K562 (cell line): ENCODE data around the gene LRRC3. TPM values are rescaled to one million over a fixed set of nuclear protein-coding genes. Genes with fewer than 3 reads are reported as not detected.

Experiments used
- ATAC-seq: fragments of 200-7000 bp; cut with Tn5 transposase; 3 replicates; pipeline ENCODE4 v1.9.1; 2020; ENCODE audit warnings: moderate library complexity
- BruUV-seq: library from RNA; stranded (reverse); fragments of 400-500 nt; replicated peaks from 2 replicates; lab custom pipeline; 2021; lab: Mats Ljungman, UMichigan
- CTCF ChIA-PET: fragments of 300-600 bp; formaldehyde crosslinking; extraction: SDS; loops from one replicate; lab custom pipeline; 2021; ENCODE audit warnings: low intra/inter-chr PET ratio; lab: Yijun Ruan, JAX
- POLR2A ChIA-PET: fragments of 300-600, 350-650 bp; sonication (Branson Sonifier 250); formaldehyde crosslinking; extraction: SDS; loops from one replicate; lab custom pipeline; 2021; ENCODE audit warnings: antibody characterized with exemption, inconsistent platforms; lab: Yijun Ruan, JAX
- DNase-seq, 4 experiments: peaks; one replicate each; pipeline versions ENCODE4 v3.0.0 to v3.0.0-alpha.2; 2011 to 2018; ENCODE audit warnings: low spot score in 3 of 4, mixed read lengths in 3 of 4; ENCODE audit errors: extremely low read depth in 1 of 4
- FAIRE-seq: peaks from 2 replicates; lab custom pipeline; 2011; peaks lifted over from hg19 to GRCh38; lab: Jason Lieb, UNC
- H2AFZ ChIP-seq: 2 replicates; pipeline ENCODE4 v1.6.0; 2011; ENCODE audit warnings: low read depth, low read length, control low read depth, inconsistent platforms
- H3K27ac ChIP-seq: fragments of 200-600 bp; 3 replicates; pipeline ENCODE4 v1.8.0; 2011; ENCODE audit warnings: low read depth, mild to moderate bottlenecking, control low read depth, inconsistent platforms, low read length, moderate library complexity, mixed read lengths; ENCODE audit errors: extremely low read depth
- H3K27me3 ChIP-seq, 2 experiments: fragments of 300-600 bp in 1 of 2; 2 replicates in 1 of 2; 3 replicates in 1 of 2; pipeline versions ENCODE4 v1.6.0 to v1.8.0; 2011; ENCODE audit warnings: inconsistent platforms in 2 of 2, low read length in 2 of 2, mild to moderate bottlenecking in 1 of 2, mixed read lengths in 1 of 2, moderate library complexity in 1 of 2; ENCODE audit not compliant: control insufficient read depth in 2 of 2, insufficient read depth in 2 of 2
- H3K36me3 ChIP-seq: fragments of 300-600 bp; 3 replicates; pipeline ENCODE4 v1.8.0; 2011; ENCODE audit warnings: mild to moderate bottlenecking, low read length, inconsistent platforms; ENCODE audit not compliant: control insufficient read depth, insufficient read depth
- H3K4me1 ChIP-seq, 2 experiments: fragments of 200-600 bp in 1 of 2; replicated peaks in 1 of 2; 2 replicates in 1 of 2; 3 replicates in 1 of 2; pipeline versions ENCODE4 v1.5.1 to v1.8.0; 2011; ENCODE audit warnings: inconsistent platforms in 2 of 2, low read length in 2 of 2, mild to moderate bottlenecking in 1 of 2, mixed read lengths in 1 of 2, moderate library complexity in 1 of 2; ENCODE audit not compliant: control insufficient read depth in 2 of 2, insufficient read depth in 2 of 2
- H3K4me2 ChIP-seq: 2 replicates; pipeline ENCODE4 v1.6.1; 2011; ENCODE audit warnings: low read length, control low read depth, inconsistent platforms, mixed read lengths; ENCODE audit not compliant: insufficient read depth
- H3K4me3 ChIP-seq: fragments of 200-600 bp; sonication (generic), shearing (Covaris generic); 2 replicates; pipeline ENCODE4 v1.5.1; 2016; ENCODE audit warnings: control low read depth, inconsistent platforms
- H3K79me2 ChIP-seq: fragments of 200-600 bp; 3 replicates; pipeline ENCODE4 v1.8.0; 2011; ENCODE audit warnings: low read length, inconsistent platforms; ENCODE audit not compliant: control insufficient read depth, insufficient read depth
- H3K9ac ChIP-seq, 2 experiments: 2 replicates each; pipeline versions ENCODE4 v1.6.0 to v1.6.1; 2011; ENCODE audit warnings: low read depth in 2 of 2, low read length in 2 of 2, control low read depth in 1 of 2, inconsistent platforms in 1 of 2, mild to moderate bottlenecking in 1 of 2, mixed read lengths in 1 of 2; ENCODE audit not compliant: insufficient read depth in 1 of 2
- H3K9me1 ChIP-seq: one replicate; pipeline ENCODE4 v1.6.0; 2011; ENCODE audit warnings: inconsistent platforms, mild to moderate bottlenecking, low read length, moderate library complexity; ENCODE audit not compliant: control insufficient read depth, insufficient read depth
- H3K9me3 ChIP-seq: replicated peaks from 2 replicates; pipeline ENCODE4 v1.5.1; 2011; ENCODE audit warnings: low read depth, low read length, inconsistent platforms; ENCODE audit not compliant: control insufficient read depth, insufficient read depth
- H4K20me1 ChIP-seq: replicated peaks from 2 replicates; pipeline ENCODE4 v1.6.1; 2011; ENCODE audit warnings: low read length, inconsistent platforms, mixed read lengths; ENCODE audit not compliant: control insufficient read depth, insufficient read depth
- CSDE1 ChIP-seq, 2 experiments: fragments of 450-650 bp; IDR thresholded peaks; 2 replicates each; pipeline ENCODE4 v1.6.1; 2016; ENCODE audit warnings: mild to moderate bottlenecking in 1 of 2
- ELF2 ChIP-seq: fragments of 250-450 bp; sonication (Bioruptor Pico); IDR thresholded peaks from 2 replicates; pipeline ENCODE4 v1.5.0; 2021; ENCODE audit warnings: mild to moderate bottlenecking
- KAT8 ChIP-seq: fragments of 450-650 bp; IDR thresholded peaks from 2 replicates; pipeline ENCODE4 v1.6.1; 2016; ENCODE audit warnings: low read depth, mild to moderate bottlenecking
- OTX1 ChIP-seq: fragments of 450-650 bp; formaldehyde crosslinking; IDR thresholded peaks from 2 replicates; pipeline ENCODE4 v1.4.0; 2022; ENCODE audit warnings: mild to moderate bottlenecking
- RBBP5 ChIP-seq: fragments of 200-600 bp; sonication (generic); IDR thresholded peaks from 2 replicates; pipeline ENCODE4 v1.6.1; 2012; ENCODE audit warnings: borderline replicate concordance, mild to moderate bottlenecking, low read length, control low read depth, inconsistent platforms; ENCODE audit not compliant: insufficient read depth, poor library complexity, severe bottlenecking
- ZBTB49 ChIP-seq: sonication (generic); formaldehyde crosslinking; IDR thresholded peaks from 2 replicates; pipeline ENCODE4 v1.8.0; 2022; ENCODE audit warnings: missing genetic modification reagents, mild to moderate bottlenecking, borderline replicate concordance
- ZNF212 ChIP-seq: fragments of 450-650 bp; formaldehyde crosslinking; IDR thresholded peaks from 2 replicates; pipeline ENCODE4 v1.4.0; 2020; ENCODE audit warnings: mild to moderate bottlenecking
- ZNF444 ChIP-seq: fragments of 250-450 bp; sonication (Bioruptor Pico); IDR thresholded peaks from 2 replicates; pipeline ENCODE4 v1.4.0; 2020; ENCODE audit warnings: mild to moderate bottlenecking, moderate library complexity
- ZNF589 ChIP-seq: fragments of 200-800 bp; sonication (Bioruptor generic); IDR thresholded peaks from 2 replicates; pipeline ENCODE4 v1.6.1; 2016; ENCODE audit warnings: low read depth, missing genetic modification characterization, missing compliant biosample characterization
- ZNF592 ChIP-seq: fragments of 450-650 bp; IDR thresholded peaks from 2 replicates; pipeline ENCODE4 v1.6.1; 2017; ENCODE audit warnings: antibody characterized with exemption, mild to moderate bottlenecking
- WGBS: fragments of 100-300 bp; shearing (Covaris generic); methylation state at CpG from one replicate; pipeline ENCODE4 v1.1.6; 2016; ENCODE audit warnings: low coverage, mixed read lengths; ENCODE audit not compliant: insufficient coverage; ENCODE audit errors: missing lambda C conversion rate; 5-methylcytosine and 5-hydroxymethylcytosine counted together
- in situ Hi-C: fragments of 300-500 bp; cut with MboI; formaldehyde crosslinking; loops from 4 replicates; pipeline ENCODE4 v1.15.0; 2018; ENCODE audit warnings: inconsistent platforms, mixed read lengths
- intact Hi-C: fragments of 100-400 bp; cut with micrococcal nuclease; formaldehyde crosslinking; loops from 2 replicates; pipeline ENCODE4 v1.14.2; 2022
- polyA plus RNA-seq, 8 experiments: library from polyadenylated mRNA; depleted of rRNA in 4 of 8; stranded (reverse) in 5 of 8; unstranded in 3 of 8; fragments of >200 nt; fragmentation: Nextera tagmentation in 2 of 8; fragmentation: Illumina TruSeq in 1 of 8; extraction: Ambion mirVana in 2 of 8; extraction: Trizol in 1 of 8; gene quantifications; 2 replicates each; pipeline versions ENCODE4 v1.2.1 to v1.2.3, GENCODE V29; 2011 to 2014; ENCODE audit warnings: inconsistent platforms in 1 of 8, missing spikeins in 1 of 8
- total RNA-seq, 7 experiments: library from RNA; depleted of rRNA in 6 of 7; stranded (reverse); fragments of >200 nt in 6 of 7; fragmentation: Illumina TruSeq in 2 of 7; extraction: Trizol in 2 of 7; gene quantifications; 2 replicates each; pipeline versions ENCODE4 v1.2.1 to v1.2.3, GENCODE V29; 2011 to 2021; ENCODE audit warnings: low replicate concordance in 1 of 7

Gene LRRC3
- total and polyA plus RNA-seq, 9 of the 15 experiments (the other 6 are each of a cell fraction or from before 2014, with no cell fraction given) = 0.04 TPM; not detected in 7

- no peak for TF ChIP-seq ZNF592
- no peak for TF ChIP-seq ZNF589 (CRISPR knock-in tag)
- TF ChIP-seq CSDE1 (IDR thresholded peaks at IDR 0.05) = no peak
Measured at GRCh38 chr21:44507673-44508425, 52.5 kb downstream of the LRRC3 start (continued).

- intact Hi-C loops (no loop called here), in situ Hi-C loops (loop anchor here (10.0 kb wide), 1 partner anchor 426 kb away; no protein-coding TSS in a partner anchor)
- CTCF ChIA-PET = no interaction called here
- TF ChIP-seq OTX1 (CRISPR knock-in tag) = no peak
- TF ChIP-seq ZNF212 (CRISPR knock-in tag) = no peak
- no peak for TF ChIP-seq KAT8
- no peak for TF ChIP-seq ELF2
- TF ChIP-seq RBBP5 = no peak
- no peak for TF ChIP-seq ZNF444 (CRISPR knock-in tag)
- no peak for TF ChIP-seq ZBTB49 (CRISPR knock-in tag)
- H3K9ac ChIP-seq = no peak overlapping the region
- no peaks in the 10 kb centered on the region for H3K9me3 ChIP-seq
- peaks cover 40 to 59% of the 10 kb centered on the region in 2 experiments for H3K27me3 ChIP-seq
- H4K20me1 ChIP-seq = peaks cover 15% of the 10 kb centered on the region
- H3K4me2 ChIP-seq = no peak overlapping the region
- H2AFZ ChIP-seq = no peak overlapping the region
- 5% methylated on average over 9 of the region's 9 CpGs for WGBS
- H3K4me3 ChIP-seq = no peak overlapping the region
- DNase-seq (no peak), ATAC-seq (no peak), FAIRE-seq (no peak)
- H3K27ac ChIP-seq = no peak overlapping the region
- POLR2A ChIA-PET = interaction anchor here (1.0 kb wide), 1 partner anchor 9 kb away, joined by 3 read pairs; no protein-coding TSS in a partner anchor
- peaks cover 0 to 27% of the 10 kb centered on the region in 2 experiments; a peak in 2 of 5 replicates for H3K4me1 ChIP-seq
- no peaks in the 10 kb centered on the region for H3K79me2 ChIP-seq
- no peaks in the 10 kb centered on the region for H3K36me3 ChIP-seq
- H3K9me1 ChIP-seq = no peaks in the 10 kb centered on the region
- BruUV-seq = no TSS peak
Measured at GRCh38 chr21:44508426-44508710, 53.1 kb downstream of the LRRC3 start.
